Neuronal stem cell (in vitro differentiated cells): Measurements from ENCODE around the gene MARS1.

ENCODE experiments used
- DNase-seq: peaks from one replicate; pipeline ENCODE4 v3.0.0-alpha.2; 2013; ENCODE audit warnings: low spot score
- H2AFZ ChIP-seq: one replicate; pipeline ENCODE4 v1.6.1; 2013; ENCODE audit warnings: mild to moderate bottlenecking, low read length, inconsistent platforms
- H2AK5ac ChIP-seq: 2 replicates; pipeline ENCODE4 v1.6.1; 2013; ENCODE audit warnings: low read depth, mild to moderate bottlenecking, inconsistent platforms, low read length, moderate library complexity, mixed read lengths
- H2BK120ac ChIP-seq: 2 replicates; pipeline ENCODE4 v1.6.1; 2013; ENCODE audit warnings: low read depth, mild to moderate bottlenecking, inconsistent platforms, low read length, moderate library complexity, mixed read lengths
- H2BK12ac ChIP-seq: one replicate; pipeline ENCODE4 v1.6.1; 2013; ENCODE audit warnings: low read length, inconsistent platforms
- H2BK15ac ChIP-seq: 2 replicates; pipeline ENCODE4 v1.6.1; 2013; ENCODE audit warnings: mild to moderate bottlenecking, low read length, inconsistent platforms, mixed read lengths
- H2BK5ac ChIP-seq: one replicate; pipeline ENCODE4 v1.6.1; 2013; ENCODE audit warnings: inconsistent platforms, mild to moderate bottlenecking, low read length, moderate library complexity
- H3K14ac ChIP-seq: one replicate; pipeline ENCODE4 v1.6.1; 2013; ENCODE audit warnings: low read length, inconsistent platforms
- H3K18ac ChIP-seq: 2 replicates; pipeline ENCODE4 v1.6.1; 2013; ENCODE audit warnings: low read length, inconsistent platforms
- H3K23ac ChIP-seq: 2 replicates; pipeline ENCODE4 v1.6.1; 2013; ENCODE audit warnings: low read depth, mild to moderate bottlenecking, mixed read lengths, low read length, inconsistent platforms; ENCODE audit not compliant: poor library complexity
- H3K27ac ChIP-seq: replicated peaks from 3 replicates; pipeline ENCODE4 v1.5.1; 2013; ENCODE audit warnings: low read length, inconsistent platforms
- H3K27me3 ChIP-seq, 3 experiments: 2 replicates each; pipeline ENCODE4 v1.6.1; 2013; ENCODE audit warnings: low read length in 3 of 3, mild to moderate bottlenecking in 2 of 3, inconsistent platforms in 1 of 3, low read depth in 1 of 3, mixed read lengths in 1 of 3, moderate library complexity in 1 of 3; ENCODE audit not compliant: control insufficient read depth in 3 of 3, insufficient read depth in 3 of 3
- H3K36me3 ChIP-seq, 2 donors: replicated peaks in 1 of 2; 2 replicates each; pipeline ENCODE4 v1.6.1; 2013; ENCODE audit warnings: low read length in 2 of 2; ENCODE audit not compliant: control insufficient read depth in 2 of 2, insufficient read depth in 2 of 2
- H3K4ac ChIP-seq: 2 replicates; pipeline ENCODE4 v1.6.1; 2013; ENCODE audit warnings: inconsistent platforms, mild to moderate bottlenecking, low read length, moderate library complexity
- H3K4me1 ChIP-seq, 2 donors: 1 replicate in 1 of 2; 2 replicates in 1 of 2; pipeline ENCODE4 v1.6.1; 2013; ENCODE audit warnings: low read length in 2 of 2, low read depth in 1 of 2; ENCODE audit not compliant: control insufficient read depth in 2 of 2, insufficient read depth in 1 of 2
- H3K4me2 ChIP-seq: one replicate; pipeline ENCODE4 v1.6.1; 2013; ENCODE audit warnings: mild to moderate bottlenecking, low read length, inconsistent platforms; ENCODE audit not compliant: insufficient read depth, poor library complexity, severe bottlenecking
- H3K4me3 ChIP-seq, 2 donors: 2 replicates each; pipeline ENCODE4 v1.5.1; 2013; ENCODE audit warnings: low read length in 2 of 2, mild to moderate bottlenecking in 2 of 2, inconsistent platforms in 1 of 2, moderate library complexity in 1 of 2
- H3K79me1 ChIP-seq: one replicate; pipeline ENCODE4 v1.6.1; 2013; ENCODE audit warnings: low read depth, mild to moderate bottlenecking, inconsistent platforms, low read length, moderate library complexity
- H3K9ac ChIP-seq: one replicate; pipeline ENCODE4 v1.6.1; 2013; ENCODE audit warnings: mild to moderate bottlenecking, low read depth, low read length, inconsistent platforms; ENCODE audit not compliant: poor library complexity
- H3K9me3 ChIP-seq, 2 donors: replicated peaks in 1 of 2; 2 replicates each; pipeline versions ENCODE3 to v1.6.1; 2013; ENCODE audit warnings: low read length in 2 of 2, mild to moderate bottlenecking in 2 of 2, inconsistent platforms in 1 of 2, low read depth in 1 of 2, mixed read lengths in 1 of 2, moderate library complexity in 1 of 2; ENCODE audit not compliant: control insufficient read depth in 2 of 2, insufficient read depth in 1 of 2
- H4K8ac ChIP-seq: one replicate; pipeline ENCODE4 v1.6.1; 2013; ENCODE audit warnings: low read depth, mild to moderate bottlenecking, inconsistent platforms, low read length, moderate library complexity
- H4K91ac ChIP-seq: one replicate; pipeline ENCODE4 v1.6.1; 2013; ENCODE audit warnings: low read length, low read depth, mild to moderate bottlenecking, inconsistent platforms; ENCODE audit not compliant: poor library complexity
- WGBS, 2 donors: extraction: QIAGEN DNeasy Blood & Tissue Kit; methylation state at CpG; one replicate each; pipeline ENCODE4 v1.1.7; 2013; ENCODE audit warnings: missing lambda C conversion rate in 2 of 2, mixed read lengths in 1 of 2; ENCODE audit not compliant: insufficient read length in 2 of 2, insufficient replicate concordance in 1 of 2; ENCODE audit errors: extremely low coverage in 2 of 2; 5-methylcytosine and 5-hydroxymethylcytosine counted together

The MARS1 gene

GRCh38 chr12:57539134-57539768, 51.4 kb downstream of the MARS1 start:
- H3K9me3 ChIP-seq = no peaks in the 10 kb centered on the region
- no CpG with 5 or more reads among the region's 5 CpGs for WGBS, 2 donors
- no peak overlapping the region for H2BK5ac ChIP-seq
- H3K23ac ChIP-seq = no peak overlapping the region
- no peak for DNase-seq
- H4K91ac ChIP-seq = no peak overlapping the region
- H3K9ac ChIP-seq = no peak overlapping the region
- no peaks in the 10 kb centered on the region for H3K79me1 ChIP-seq
- H2AK5ac ChIP-seq = no peak overlapping the region
- no peak overlapping the region for H3K14ac ChIP-seq
- H2BK120ac ChIP-seq = no peak overlapping the region
- H3K36me3 ChIP-seq = peaks cover 18 to 88% of the 10 kb centered on the region in 2 donors
- no peak overlapping the region for H3K18ac ChIP-seq
- H3K4me2 ChIP-seq = no peak overlapping the region
- H3K27ac ChIP-seq = no peak overlapping the region
- H2BK15ac ChIP-seq = no peak overlapping the region
- H3K4me3 ChIP-seq = no peak overlapping the region
- peaks cover 0 to 4% of the 10 kb centered on the region in 2 donors for H3K4me1 ChIP-seq
- H4K8ac ChIP-seq = no peak overlapping the region
- no peak overlapping the region for H2AFZ ChIP-seq
- H3K4ac ChIP-seq = no peak overlapping the region
- no peak overlapping the region for H2BK12ac ChIP-seq
- no peaks in the 10 kb centered on the region for H3K27me3 ChIP-seq

- H3K79me1 ChIP-seq = no peaks in the 10 kb centered on the region
- H3K36me3 ChIP-seq = peaks cover 14 to 85% of the 10 kb centered on the region in 2 donors
- no peak overlapping the region for H2AFZ ChIP-seq
- no peak for DNase-seq
- no peak overlapping the region for H2BK5ac ChIP-seq
- no peak overlapping the region for H4K8ac ChIP-seq
- no peak overlapping the region for H3K4me2 ChIP-seq
- H3K27me3 ChIP-seq = no peaks in the 10 kb centered on the region
- WGBS, 2 donors = no CpG with 5 or more reads among the region's 2 CpGs
- H4K91ac ChIP-seq = no peak overlapping the region
- no peak overlapping the region for H2AK5ac ChIP-seq
- no peaks in the 10 kb centered on the region for H3K9me3 ChIP-seq
- H3K4me3 ChIP-seq = no peak overlapping the region
- H3K4me1 ChIP-seq = peaks cover 4 to 8% of the 10 kb centered on the region in 2 donors
- no peak overlapping the region for H2BK120ac ChIP-seq
- H3K4ac ChIP-seq = no peak overlapping the region
- H3K18ac ChIP-seq = no peak overlapping the region
- H3K14ac ChIP-seq = no peak overlapping the region
- H2BK12ac ChIP-seq = no peak overlapping the region
- H3K9ac ChIP-seq = no peak overlapping the region
- H3K23ac ChIP-seq = no peak overlapping the region
- no peak overlapping the region for H2BK15ac ChIP-seq
- no peak overlapping the region for H3K27ac ChIP-seq
Observed at GRCh38 chr12:57541001-57541400, 53.1 kb downstream of the MARS1 start.

- DNase-seq = no peak
Observed at GRCh38 chr12:57541717-57542116, 53.8 kb downstream of the MARS1 start.

GRCh38 chr12:57543581-57543980, 55.7 kb downstream of the MARS1 start:
- no peak overlapping the region for H3K4me3 ChIP-seq
- no peak for DNase-seq

More at GRCh38 chr12:57541717-57542116, 53.8 kb downstream of the MARS1 start:
- H2AK5ac ChIP-seq = no peak overlapping the region
- WGBS, 2 donors = no CpG with 5 or more reads among the region's 2 CpGs
- no peak overlapping the region for H3K9ac ChIP-seq
- H3K14ac ChIP-seq = no peak overlapping the region
- no peak overlapping the region for H2BK12ac ChIP-seq
- H2BK5ac ChIP-seq = no peak overlapping the region
- H4K8ac ChIP-seq = no peak overlapping the region
- H3K79me1 ChIP-seq = peaks cover 5% of the 10 kb centered on the region
- H3K18ac ChIP-seq = no peak overlapping the region
- no peaks in the 10 kb centered on the region for H3K9me3 ChIP-seq
- H2AFZ ChIP-seq = no peak overlapping the region
- no peak overlapping the region for H3K4ac ChIP-seq
- H2BK120ac ChIP-seq = no peak overlapping the region
- no peak overlapping the region for H3K27ac ChIP-seq
- H4K91ac ChIP-seq = no peak overlapping the region
- no peak overlapping the region for H3K4me3 ChIP-seq
- no peak overlapping the region for H2BK15ac ChIP-seq
- peaks cover 14 to 77% of the 10 kb centered on the region in 2 donors for H3K36me3 ChIP-seq
- no peaks in the 10 kb centered on the region for H3K27me3 ChIP-seq
- H3K4me2 ChIP-seq = no peak overlapping the region
- H3K4me1 ChIP-seq = peaks cover 9 to 12% of the 10 kb centered on the region in 2 donors
- H3K23ac ChIP-seq = no peak overlapping the region

More at GRCh38 chr12:57543581-57543980, 55.7 kb downstream of the MARS1 start:
- H2AFZ ChIP-seq = no peak overlapping the region
- WGBS, 2 donors = no CpG with 5 or more reads among the region's 2 CpGs
- no peak overlapping the region for H2BK12ac ChIP-seq
- no peak overlapping the region for H3K4ac ChIP-seq
- no peak overlapping the region for H2AK5ac ChIP-seq
- no peak overlapping the region for H4K8ac ChIP-seq
- peaks cover 11 to 64% of the 10 kb centered on the region in 2 donors for H3K36me3 ChIP-seq
- H3K4me1 ChIP-seq = peaks cover 9 to 12% of the 10 kb centered on the region in 2 donors
- H3K27me3 ChIP-seq = peaks cover 0 to 11% (median under 1%) of the 10 kb centered on the region in 3 experiments
- no peak overlapping the region for H2BK15ac ChIP-seq
- no peak overlapping the region for H3K18ac ChIP-seq
- no peak overlapping the region for H3K9ac ChIP-seq
- H2BK120ac ChIP-seq = no peak overlapping the region
- H3K4me2 ChIP-seq = no peak overlapping the region
- no peak overlapping the region for H3K27ac ChIP-seq
- H3K79me1 ChIP-seq = peaks cover 5% of the 10 kb centered on the region
- no peak overlapping the region for H4K91ac ChIP-seq
- no peak overlapping the region for H2BK5ac ChIP-seq
- H3K9me3 ChIP-seq = no peaks in the 10 kb centered on the region
- no peak overlapping the region for H3K23ac ChIP-seq
- no peak overlapping the region for H3K14ac ChIP-seq
